RWPE2 (cell line): ENCODE data around the gene MAP3K8.

Experiments
- ATAC-seq: fragments of 200-7000 bp; cut with Tn5 transposase; 3 replicates; pipeline ENCODE4 v1.9.1; 2021; ENCODE audit warnings: low read depth
- DNase-seq: peaks from one replicate; pipeline ENCODE4 v3.0.0-alpha.2; 2020; ENCODE audit warnings: low spot score
- H3K27ac ChIP-seq: fragments of 450-650 bp; 2 replicates; pipeline ENCODE4 v1.5.1; 2017; ENCODE audit warnings: mild to moderate bottlenecking; ENCODE audit not compliant: poor library complexity, severe bottlenecking
- H3K27me3 ChIP-seq: fragments of 250-450 bp; sonication (Bioruptor Pico); 2 replicates; pipeline ENCODE4 v1.5.1; 2021; ENCODE audit warnings: mild to moderate bottlenecking, moderate library complexity; ENCODE audit not compliant: insufficient read depth, poor library complexity, severe bottlenecking
- H3K36me3 ChIP-seq: fragments of 250-450 bp; sonication (Bioruptor Pico); 2 replicates; pipeline ENCODE4 v1.5.1; 2020; ENCODE audit warnings: low read depth, mild to moderate bottlenecking, moderate library complexity
- H3K4me1 ChIP-seq: fragments of 250-450 bp; sonication (Bioruptor Pico); 2 replicates; pipeline ENCODE4 v1.5.1; 2021; ENCODE audit warnings: mild to moderate bottlenecking, moderate library complexity; ENCODE audit not compliant: insufficient read depth, poor library complexity, severe bottlenecking
- H3K4me3 ChIP-seq: fragments of 250-450 bp; sonication (Bioruptor Pico); 2 replicates; pipeline ENCODE4 v1.5.1; 2021; ENCODE audit warnings: mild to moderate bottlenecking, moderate library complexity; ENCODE audit not compliant: severe bottlenecking
- H3K9me3 ChIP-seq: fragments of 250-450 bp; sonication (Bioruptor Pico); 2 replicates; pipeline ENCODE4 v1.5.1; 2021; ENCODE audit warnings: mild to moderate bottlenecking, moderate library complexity; ENCODE audit not compliant: severe bottlenecking
- CTCF ChIP-seq: fragments of 450-650 bp; IDR thresholded peaks from one replicate; pipeline ENCODE4 v1.5.1; 2017; ENCODE audit warnings: mild to moderate bottlenecking, moderate library complexity; ENCODE audit not compliant: poor library complexity, severe bottlenecking

The MAP3K8 gene

GRCh38 chr10:30442019-30442606, 8.1 kb downstream of the MAP3K8 start:
- Histone ChIP-seq H3K4me3 (no peak overlapping the region), H3K36me3 (peaks cover 12% of the 10 kb centered on the region; the same call in 1 of the 2 replicates), H3K9me3 (no peaks in the 10 kb centered on the region), H3K27ac (no peak overlapping the region), H3K4me1 (peaks cover 15% of the 10 kb centered on the region), H3K27me3 (no peaks in the 10 kb centered on the region)
- DNase-seq = no peak
- no peak for ATAC-seq
- TF ChIP-seq CTCF = no peak

GRCh38 chr10:30443049-30443448, 9.1 kb downstream of the MAP3K8 start:
- Histone ChIP-seq H3K27ac (no peak overlapping the region), H3K9me3 (no peaks in the 10 kb centered on the region), H3K4me3 (no peak overlapping the region), H3K4me1 (peaks cover 16% of the 10 kb centered on the region), H3K27me3 (no peaks in the 10 kb centered on the region), H3K36me3 (peaks cover 15% of the 10 kb centered on the region; the same call in 1 of the 2 replicates)
- ATAC-seq = no peak
- no peak for TF ChIP-seq CTCF
- no peak for DNase-seq

GRCh38 chr10:30445711-30446110, 11.7 kb downstream of the MAP3K8 start:
- no peak for ATAC-seq
- peaks cover 20% of the 10 kb centered on the region for H3K36me3 ChIP-seq
- DNase-seq = no peak
- no peaks in the 10 kb centered on the region for H3K9me3 ChIP-seq
- peaks cover 14% of the 10 kb centered on the region for H3K4me1 ChIP-seq
- no peak for TF ChIP-seq CTCF
- H3K27me3 ChIP-seq = no peaks in the 10 kb centered on the region
- no peak overlapping the region for H3K27ac ChIP-seq
- H3K4me3 ChIP-seq = no peak overlapping the region

- no peak for TF ChIP-seq CTCF
- ATAC-seq (peak; percentile 89), DNase-seq (no peak)
- Histone ChIP-seq H3K4me3 (no peak overlapping the region), H3K27ac (peak overlapping the region; percentile 42), H3K9me3 (no peaks in the 10 kb centered on the region), H3K27me3 (no peaks in the 10 kb centered on the region), H3K4me1 (peaks cover 14% of the 10 kb centered on the region), H3K36me3 (peaks cover 28% of the 10 kb centered on the region)
Observed at GRCh38 chr10:30447125-30447799, 13.3 kb downstream of the MAP3K8 start.

GRCh38 chr10:30448092-30448491, 14.1 kb downstream of the MAP3K8 start:
- peaks cover 29% of the 10 kb centered on the region for H3K36me3 ChIP-seq
- H3K4me1 ChIP-seq = peaks cover 14% of the 10 kb centered on the region
- no peak overlapping the region for H3K4me3 ChIP-seq
- no peak for ATAC-seq
- H3K27me3 ChIP-seq = no peaks in the 10 kb centered on the region
- no peaks in the 10 kb centered on the region for H3K9me3 ChIP-seq
- no peak for DNase-seq
- peak overlapping the region; percentile 42 for H3K27ac ChIP-seq
- TF ChIP-seq CTCF = no peak
